SKM-1 (cell line): ENCODE measurements around the gene AFP.

Experiments used
- DNase-seq: peaks from one replicate; lab custom pipeline; 2025; ENCODE audit not compliant: unreplicated experiment; lab: John Stamatoyannopoulos, UW

Gene AFP

GRCh38 chr4:73436674-73437557 is 895 bp downstream of the AFP start:
- DNase-seq = no peak

GRCh38 chr4:73437558-73437956 is 1.5 kb downstream of the AFP start:
- DNase-seq = no peak

DNA sequence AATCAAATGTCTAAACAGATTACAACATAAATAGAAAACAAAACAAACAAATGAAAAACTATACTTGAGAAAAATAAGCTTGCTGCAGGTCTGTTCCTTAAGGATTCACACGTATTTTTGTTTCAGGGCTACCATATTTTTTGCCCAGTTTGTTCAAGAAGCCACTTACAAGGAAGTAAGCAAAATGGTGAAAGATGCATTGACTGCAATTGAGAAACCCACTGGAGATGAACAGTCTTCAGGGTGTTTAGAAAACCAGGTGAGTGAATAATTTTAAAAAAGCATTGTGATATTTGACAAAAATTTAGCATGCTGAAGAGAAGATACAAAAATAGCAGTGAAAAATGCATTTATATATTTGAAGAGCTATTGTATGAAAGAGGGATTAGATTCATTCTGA is 2.0 kb downstream of the AFP start:
- DNase-seq = no peak

DNA sequence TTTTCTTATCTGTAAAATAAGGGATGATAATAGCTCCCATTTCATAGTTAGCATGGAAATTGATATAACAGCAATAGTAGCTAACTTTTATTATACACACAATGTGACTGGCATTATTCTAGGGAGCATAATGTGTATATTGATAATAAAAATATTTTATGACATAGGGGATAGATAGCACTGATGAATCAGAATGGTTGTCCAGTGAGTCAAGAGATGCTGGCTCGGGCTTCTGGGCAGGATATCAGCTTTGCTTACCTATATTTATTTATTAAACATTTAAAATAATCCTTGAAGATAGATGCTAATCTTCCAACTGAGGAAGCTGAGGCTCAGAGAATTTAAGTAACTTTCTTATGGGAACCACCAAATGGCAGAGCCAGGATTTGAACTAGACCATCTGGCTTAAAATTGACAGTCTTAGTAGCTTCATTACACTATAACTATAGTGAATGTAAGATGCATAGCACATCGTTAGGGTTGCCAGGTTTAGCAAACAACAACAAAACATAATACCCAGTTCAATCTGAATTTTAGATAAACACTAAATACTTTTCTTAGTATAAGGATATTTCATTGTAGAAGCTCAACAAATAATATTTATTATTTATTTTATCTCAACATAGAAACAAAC is 2.7 kb downstream of the AFP start:
- no peak for DNase-seq

DNA sequence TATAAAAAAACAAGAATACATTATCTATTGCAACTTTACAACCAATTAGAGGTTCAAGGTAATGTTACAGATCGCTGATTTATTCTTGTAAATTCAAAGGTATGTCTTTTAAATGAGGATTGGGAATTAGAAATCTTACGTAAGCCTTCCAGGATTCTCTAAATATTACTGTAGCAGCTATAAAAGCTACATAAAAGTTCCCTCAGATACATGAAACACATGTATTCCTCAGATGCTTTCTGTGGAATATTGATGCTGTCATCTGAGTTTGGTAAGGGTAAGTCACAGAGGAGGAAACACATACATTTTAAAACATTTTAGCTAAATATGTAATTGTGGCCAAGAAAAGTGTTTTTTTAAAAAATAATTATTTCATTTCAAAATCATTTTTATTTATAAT is 3.4 kb downstream of the AFP start:
- DNase-seq = no peak

- DNase-seq = no peak
Observed at GRCh38 chr4:73439991-73440390, 4.0 kb downstream of the AFP start.

DNA sequence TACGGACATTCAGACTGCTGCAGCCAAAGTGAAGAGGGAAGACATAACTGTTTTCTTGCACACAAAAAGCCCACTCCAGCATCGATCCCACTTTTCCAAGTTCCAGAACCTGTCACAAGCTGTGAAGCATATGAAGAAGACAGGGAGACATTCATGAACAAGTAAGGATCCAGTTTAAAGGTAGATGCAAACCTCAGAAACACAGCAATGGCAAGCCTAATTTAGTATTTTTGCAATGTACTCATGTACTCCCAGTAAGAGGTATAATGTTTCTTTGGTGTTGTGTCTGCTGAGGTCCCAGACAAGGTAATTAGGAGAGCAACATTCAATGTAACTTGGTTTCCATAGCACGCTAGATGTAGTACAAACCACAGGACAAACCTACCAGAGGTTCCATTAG is 4.6 kb downstream of the AFP start:
- DNase-seq = no peak

DNA sequence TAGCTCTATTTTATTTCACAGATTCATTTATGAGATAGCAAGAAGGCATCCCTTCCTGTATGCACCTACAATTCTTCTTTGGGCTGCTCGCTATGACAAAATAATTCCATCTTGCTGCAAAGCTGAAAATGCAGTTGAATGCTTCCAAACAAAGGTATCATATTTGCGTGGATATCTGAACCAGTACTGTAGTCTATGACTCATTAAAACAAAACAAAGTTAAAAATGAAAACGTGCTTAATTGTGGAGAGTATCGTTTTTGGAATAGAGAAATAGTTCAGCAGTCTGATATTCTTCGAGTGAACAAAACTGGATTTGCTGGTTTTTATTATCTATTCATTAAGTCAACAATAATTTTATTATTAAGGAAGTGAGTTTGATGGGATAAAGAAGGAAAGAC is 6.3 kb downstream of the AFP start:
- DNase-seq = no peak

GRCh38 chr4:73443224-73443623 is 7.2 kb downstream of the AFP start:
- no peak for DNase-seq

DNA sequence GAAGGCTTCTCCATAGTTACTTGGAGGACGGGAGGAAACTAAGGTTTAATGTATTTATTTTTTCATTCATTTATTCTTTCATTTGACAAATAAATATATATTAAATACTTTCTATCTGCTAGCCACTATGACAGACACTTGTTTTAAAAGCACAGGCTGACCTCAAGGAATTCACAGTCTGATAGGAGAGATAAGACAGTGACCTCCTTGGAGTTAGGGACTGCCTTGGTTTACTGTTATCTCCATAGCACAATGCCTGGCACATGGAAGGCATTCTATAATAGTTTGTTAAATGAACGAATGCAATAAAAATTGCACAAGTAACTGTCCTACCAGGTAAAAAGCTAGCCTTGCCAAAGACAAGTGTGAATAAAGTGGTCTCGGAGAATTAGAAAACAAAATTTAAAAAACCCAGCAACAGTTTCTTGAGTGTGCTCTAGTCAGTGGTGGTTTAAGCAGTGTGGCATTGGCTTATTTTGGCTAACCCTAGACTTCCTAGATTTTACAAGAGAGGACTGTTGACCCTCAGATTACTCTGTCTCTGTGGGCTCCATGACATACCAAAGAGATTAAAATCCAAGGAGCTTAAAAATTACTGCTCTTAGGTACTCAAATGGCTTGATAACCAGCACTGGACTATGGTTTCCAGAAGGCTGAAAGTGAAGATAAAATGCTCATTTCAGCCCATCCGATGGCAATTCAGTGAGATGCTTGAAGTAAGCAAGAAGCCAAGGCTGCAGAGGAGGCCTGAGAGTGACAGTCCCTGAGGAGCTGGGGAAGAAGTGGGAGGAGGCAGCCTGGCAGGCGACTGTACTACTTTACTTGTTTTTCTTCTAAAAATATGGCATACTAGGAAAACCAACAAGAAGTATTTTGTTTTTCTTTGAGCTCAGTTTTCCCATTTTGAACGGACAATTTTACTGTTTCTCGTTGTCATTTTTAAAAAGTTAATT is 9.6 kb downstream of the AFP start:
- no peak for DNase-seq

GRCh38 chr4:73446336-73446938 is 10.4 kb downstream of the AFP start:
- peak; percentile 70 for DNase-seq

GRCh38 chr4:73447671-73448070 is 11.7 kb downstream of the AFP start:
- no peak for DNase-seq

DNA sequence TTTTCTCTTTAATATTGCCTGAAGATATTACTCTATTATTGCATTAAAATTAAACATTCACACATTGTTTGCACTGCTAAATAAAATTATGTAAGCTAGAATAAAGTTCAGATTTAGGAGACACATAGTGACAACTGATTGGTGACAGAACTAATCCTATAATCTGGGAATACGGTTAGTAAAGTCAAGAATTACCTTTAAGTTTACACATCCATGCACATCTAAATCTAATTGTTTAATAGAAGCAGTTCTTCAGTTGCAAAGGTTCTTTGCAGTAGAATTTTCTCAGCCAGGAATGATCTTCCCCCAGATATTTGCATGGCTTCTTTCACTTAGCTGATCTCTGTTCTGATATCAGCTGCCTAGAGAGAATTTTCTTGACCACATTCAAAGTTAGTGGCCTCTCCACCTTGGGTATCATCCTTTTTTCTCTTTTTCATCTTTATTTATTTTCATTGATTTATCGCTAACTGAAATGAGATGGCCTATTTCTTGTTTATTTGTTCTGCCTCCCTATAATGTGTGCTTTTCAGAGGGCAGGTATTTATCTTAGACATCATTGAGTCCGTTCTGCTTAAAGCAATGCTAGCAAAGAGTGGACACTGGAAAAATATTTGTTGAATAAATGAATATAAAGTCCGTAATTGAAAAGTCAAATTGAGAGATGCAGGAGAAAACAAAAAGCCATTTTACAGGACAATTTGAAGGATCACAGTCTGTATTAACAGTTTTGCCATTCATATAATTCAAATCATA is 12.6 kb downstream of the AFP start:
- DNase-seq = no peak

- DNase-seq = no peak
Observed at GRCh38 chr4:73450398-73451004, 14.5 kb downstream of the AFP start.

GRCh38 chr4:73451404-73451803 is 15.4 kb downstream of the AFP start:
- no peak for DNase-seq

DNA sequence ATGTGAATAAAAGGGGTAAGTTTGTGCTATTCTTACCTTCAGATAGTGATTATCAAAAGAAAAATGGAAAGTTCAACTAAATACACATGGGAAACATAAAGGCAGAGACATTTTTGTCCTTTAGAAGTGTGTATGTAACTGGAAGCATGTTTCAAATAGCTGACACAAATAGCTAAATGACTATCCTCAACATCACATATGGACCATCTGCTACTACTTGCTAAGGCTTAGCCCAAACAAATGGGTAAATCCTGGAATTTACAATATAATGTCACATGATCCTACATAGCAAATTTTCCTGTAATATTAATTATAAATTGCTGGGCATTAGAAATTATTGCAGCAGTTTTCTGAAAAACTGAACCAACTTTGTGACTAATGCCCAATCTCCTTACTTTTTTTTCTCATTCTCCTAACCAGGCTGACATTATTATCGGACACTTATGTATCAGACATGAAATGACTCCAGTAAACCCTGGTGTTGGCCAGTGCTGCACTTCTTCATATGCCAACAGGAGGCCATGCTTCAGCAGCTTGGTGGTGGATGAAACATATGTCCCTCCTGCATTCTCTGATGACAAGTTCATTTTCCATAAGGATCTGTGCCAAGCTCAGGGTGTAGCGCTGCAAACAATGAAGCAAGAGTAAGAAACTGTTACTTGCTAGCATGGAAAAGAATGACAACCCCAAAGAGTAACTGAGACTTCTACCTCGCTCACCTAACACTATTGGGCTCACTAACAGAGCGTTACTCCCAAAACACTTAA is 16.1 kb downstream of the AFP start:
- no peak for DNase-seq

- DNase-seq = no peak
Observed at GRCh38 chr4:73452953-73453700, 17.1 kb downstream of the AFP start.

- no peak for DNase-seq
Observed at GRCh38 chr4:73453701-73454005, 17.6 kb downstream of the AFP start.

GRCh38 chr4:73454920-73455319 is 18.9 kb downstream of the AFP start:
- DNase-seq = no peak
